Sigmoid colon (tissue), 7 donors: ENCODE results near the gene CDKL5. TPM values are rescaled to one million over a fixed set of nuclear protein-coding genes. Genes with fewer than 3 reads are reported as not detected.

ENCODE experiments used
- DNase-seq: peaks from one replicate; pipeline ENCODE4 v3.0.0-alpha.2; 2019
- H3K27ac ChIP-seq, 4 donors: fragments of 200-600 bp; sonication (generic); one replicate each; pipeline ENCODE4 v1.5.1; 2016 to 2019; ENCODE audit warnings: mild to moderate bottlenecking in 1 of 4
- H3K27me3 ChIP-seq, 3 donors: fragments of 200-600 bp; sonication (generic); one replicate each; pipeline ENCODE4 v1.5.1; 2019; ENCODE audit warnings: mild to moderate bottlenecking in 1 of 3
- H3K36me3 ChIP-seq, 4 donors: fragments of 200-600 bp; sonication (generic); one replicate each; pipeline ENCODE4 v1.5.1; 2016 to 2019
- H3K4me1 ChIP-seq, 4 donors: fragments of 200-600 bp; sonication (generic); one replicate each; pipeline ENCODE4 v1.5.1; 2017 to 2019
- H3K4me3 ChIP-seq, 4 donors: fragments of 200-600 bp; sonication (generic); one replicate each; pipeline ENCODE4 v1.5.1; 2017 to 2019; ENCODE audit warnings: mild to moderate bottlenecking in 2 of 4, moderate library complexity in 1 of 4
- H3K9me3 ChIP-seq, 4 donors: fragments of 200-600 bp in 3 of 4; sonication (generic) in 3 of 4; one replicate each; pipeline versions ENCODE4 v1.5.1 to v1.6.1; 2013 to 2019
- CTCF ChIP-seq, 4 experiments: fragments of 450-650 bp in 3 of 4; fragments of 200-600 bp in 1 of 4; IDR thresholded peaks; one replicate each; pipeline ENCODE4 v1.5.1; 2016 to 2019; ENCODE audit warnings: antibody characterized with exemption in 4 of 4, mild to moderate bottlenecking in 3 of 4, moderate library complexity in 2 of 4
- EP300 ChIP-seq, 4 donors: sonication (generic); formaldehyde crosslinking; IDR thresholded peaks; one replicate each; pipeline ENCODE4 v1.6.1; 2017; ENCODE audit warnings: antibody characterized with exemption in 4 of 4
- POLR2A ChIP-seq, 2 donors: fragments of 450-650 bp; IDR thresholded peaks; one replicate each; pipeline ENCODE4 v1.6.1; 2016; ENCODE audit warnings: antibody characterized with exemption in 2 of 2, mild to moderate bottlenecking in 2 of 2, moderate library complexity in 2 of 2
- POLR2AphosphoS5 ChIP-seq, 4 donors: sonication (generic); formaldehyde crosslinking; IDR thresholded peaks; one replicate each; pipeline ENCODE4 v1.6.1; 2017; ENCODE audit warnings: antibody characterized with exemption in 4 of 4
- WGBS, 2 donors: extraction: QIAGEN DNeasy Blood & Tissue Kit; methylation state at CpG; one replicate each; pipeline ENCODE4 v1.1.7; 2013; 5-methylcytosine and 5-hydroxymethylcytosine counted together
- intact Hi-C: fragments of 100-400 bp; cut with DNase I; formaldehyde crosslinking; loops from one replicate; pipeline ENCODE4 v1.15.1; 2023
- polyA plus RNA-seq, 3 donors: library from polyadenylated mRNA; stranded (reverse); fragments of 200-250 nt; gene quantifications; one replicate each; pipeline ENCODE4 v1.2.3, GENCODE V29; 2013
- total RNA-seq, 4 donors: library from RNA; depleted of rRNA; stranded (reverse); fragments of >200 nt; gene quantifications; one replicate each; pipeline ENCODE4 v1.1.0, GENCODE V29; 2016
- donor health status: healthy with polysubstance abuse.
- donor health status: Bipolar disorder and iron deficiency.
- donor health status: healthy.

The CDKL5 gene
- total and polyA plus RNA-seq, 7 donors = 0.46 to 8.9 (median 5.2) TPM

- TF ChIP-seq EP300 (IDR thresholded peaks at IDR 0.05) = no peak
- no peak for TF ChIP-seq POLR2A (IDR thresholded peaks at IDR 0.05)
- TF ChIP-seq CTCF (IDR thresholded peaks at IDR 0.05) = no peak
- TF ChIP-seq POLR2AphosphoS5 (IDR thresholded peaks at IDR 0.05) = no peak
- 97% methylated on average over 1 of the region's 1 CpG for WGBS, 2 donors
- no peak overlapping the region for H3K27ac ChIP-seq
- no peak for DNase-seq
- H3K9me3 ChIP-seq = no peaks in the 10 kb centered on the region
- H3K4me1 ChIP-seq = no peaks in the 10 kb centered on the region
- intact Hi-C loops = no loop called here
- no peaks in the 10 kb centered on the region for H3K27me3 ChIP-seq
- no peaks in the 10 kb centered on the region for H3K36me3 ChIP-seq
- no peak overlapping the region for H3K4me3 ChIP-seq
These were observed 140.3 kb downstream of the CDKL5 start for GRCh38 chrX:18565727-18566126.

DNA sequence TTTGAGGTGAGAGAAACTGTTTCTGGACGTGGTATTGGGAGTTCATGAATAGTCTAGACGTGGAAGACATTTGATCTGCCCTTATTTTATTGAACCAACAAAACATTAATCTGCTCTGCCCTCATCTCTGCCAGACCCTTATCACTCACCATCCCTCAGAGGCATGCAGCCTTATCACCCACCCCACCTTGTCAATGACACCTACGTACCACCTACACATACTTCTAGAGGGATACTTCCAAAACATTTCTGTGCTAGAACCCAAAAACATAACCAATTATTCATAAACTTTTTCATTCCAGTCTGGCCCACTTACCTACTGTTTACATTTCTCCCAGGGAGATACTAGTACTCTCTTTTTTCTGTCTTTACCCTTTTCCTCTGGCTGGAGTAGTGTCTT lies 141.3 kb downstream of the CDKL5 start:
- H3K4me1 ChIP-seq = no peaks in the 10 kb centered on the region
- WGBS, 2 donors = 92 to 94% methylated on average over 3 of the region's 3 CpGs
- no peak for DNase-seq
- no peaks in the 10 kb centered on the region for H3K36me3 ChIP-seq
- H3K4me3 ChIP-seq = no peak overlapping the region
- no peaks in the 10 kb centered on the region for H3K27me3 ChIP-seq
- H3K27ac ChIP-seq = no peak overlapping the region
- TF ChIP-seq POLR2A (IDR thresholded peaks at IDR 0.05) = no peak
- no peak for TF ChIP-seq POLR2AphosphoS5 (IDR thresholded peaks at IDR 0.05)
- TF ChIP-seq CTCF (IDR thresholded peaks at IDR 0.05) = no peak
- TF ChIP-seq EP300 (IDR thresholded peaks at IDR 0.05) = no peak
- intact Hi-C loops = no loop called here
- no peaks in the 10 kb centered on the region for H3K9me3 ChIP-seq

- WGBS, 2 donors = 93 to 99% methylated on average over 3 of the region's 3 CpGs
- Histone ChIP-seq H3K27me3 (no peaks in the 10 kb centered on the region), H3K4me3 (no peak overlapping the region), H3K27ac (no peak overlapping the region), H3K36me3 (no peaks in the 10 kb centered on the region), H3K9me3 (no peaks in the 10 kb centered on the region), H3K4me1 (no peaks in the 10 kb centered on the region)
- no peak for TF ChIP-seq POLR2AphosphoS5 (IDR thresholded peaks at IDR 0.05)
- no peak for TF ChIP-seq CTCF (IDR thresholded peaks at IDR 0.05)
- no peak for TF ChIP-seq EP300 (IDR thresholded peaks at IDR 0.05)
- no peak for TF ChIP-seq POLR2A (IDR thresholded peaks at IDR 0.05)
- intact Hi-C loops = no loop called here
- DNase-seq = no peak
These were observed 148.1 kb downstream of the CDKL5 start for GRCh38 chrX:18573556-18573955.

GRCh38 chrX:18574591-18574990 lies 149.2 kb downstream of the CDKL5 start:
- intact Hi-C loops = no loop called here
- H3K36me3 ChIP-seq = no peaks in the 10 kb centered on the region
- WGBS, 2 donors = 79 to 87% methylated on average over 3 of the region's 3 CpGs
- no peak for TF ChIP-seq POLR2AphosphoS5 (IDR thresholded peaks at IDR 0.05)
- TF ChIP-seq CTCF (IDR thresholded peaks at IDR 0.05) = no peak
- TF ChIP-seq EP300 (IDR thresholded peaks at IDR 0.05) = no peak
- no peak for TF ChIP-seq POLR2A (IDR thresholded peaks at IDR 0.05)
- no peak overlapping the region for H3K4me3 ChIP-seq
- H3K4me1 ChIP-seq = no peaks in the 10 kb centered on the region
- H3K27me3 ChIP-seq = no peaks in the 10 kb centered on the region
- DNase-seq = peak; percentile 63
- H3K27ac ChIP-seq = no peak overlapping the region
- H3K9me3 ChIP-seq = no peaks in the 10 kb centered on the region

DNA sequence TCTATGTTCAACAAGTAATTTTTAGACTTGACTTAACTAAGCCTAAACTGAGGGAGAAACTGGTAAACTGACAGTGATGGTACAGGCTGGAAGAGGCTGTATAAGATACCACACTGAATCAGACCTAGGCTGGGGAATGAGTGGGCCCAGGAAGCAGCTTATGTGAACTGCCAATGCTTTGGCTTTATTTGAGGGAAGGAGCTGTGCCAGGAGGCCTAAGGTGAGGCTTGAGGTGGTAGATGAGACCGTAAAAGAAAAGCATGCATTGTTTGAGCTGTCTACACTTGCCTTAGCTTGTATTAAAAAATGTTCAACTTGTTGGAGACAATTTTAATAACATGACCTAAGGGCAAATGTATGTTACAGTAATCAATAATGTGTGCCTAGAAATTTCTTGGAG lies 150.3 kb downstream of the CDKL5 start:
- WGBS, 2 donors = 87 to 93% methylated on average over 1 of the region's 1 CpG
- intact Hi-C loops = no loop called here
- TF ChIP-seq POLR2A (IDR thresholded peaks at IDR 0.05) (no peak), EP300 (IDR thresholded peaks at IDR 0.05) (no peak), POLR2AphosphoS5 (IDR thresholded peaks at IDR 0.05) (no peak), CTCF (IDR thresholded peaks at IDR 0.05) (no peak)

More for the DNA sequence above, 150.3 kb downstream of the CDKL5 start:
- H3K4me1 ChIP-seq = no peaks in the 10 kb centered on the region
- no peaks in the 10 kb centered on the region for H3K27me3 ChIP-seq
- no peaks in the 10 kb centered on the region for H3K36me3 ChIP-seq
- H3K4me3 ChIP-seq = no peak overlapping the region
- no peak for DNase-seq
- no peak overlapping the region for H3K27ac ChIP-seq
- H3K9me3 ChIP-seq = no peaks in the 10 kb centered on the region
